NCI-H1694 treated with DMSO at 0.1 percent for 48 hours (cell line): ENCODE data around the gene FAM47A.

Experiments
- DNase-seq: peaks from one replicate; lab custom pipeline; 2025; lab: John Stamatoyannopoulos, UW

The FAM47A gene

DNA sequence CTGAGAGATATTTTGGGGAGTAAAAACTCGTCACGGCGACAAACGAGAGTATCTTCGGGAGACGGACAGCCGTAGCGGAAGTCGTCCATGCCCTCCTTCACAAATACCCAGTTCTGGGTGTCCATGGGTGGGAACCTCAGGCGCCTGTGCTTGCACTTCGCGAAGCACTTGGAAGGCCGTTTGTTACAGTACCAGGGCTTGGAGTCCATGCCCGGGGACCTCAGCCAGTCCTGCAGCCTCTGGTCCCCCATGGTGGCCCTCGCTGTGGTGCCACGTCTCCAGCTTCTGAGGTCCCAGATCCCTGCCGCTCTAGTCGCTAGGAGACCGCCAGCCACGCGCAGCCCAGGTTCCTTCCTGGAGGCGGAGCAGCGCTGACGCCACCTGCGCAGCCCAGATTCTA lies at the start of gene FAM47A:
Gene FAM47A, minus strand, starts transcription at position 287 of the 400 bp plus-strand sequence. Its CDS starts 36 bp downstream, at position 251.
- DNase-seq, result no peak

DNA sequence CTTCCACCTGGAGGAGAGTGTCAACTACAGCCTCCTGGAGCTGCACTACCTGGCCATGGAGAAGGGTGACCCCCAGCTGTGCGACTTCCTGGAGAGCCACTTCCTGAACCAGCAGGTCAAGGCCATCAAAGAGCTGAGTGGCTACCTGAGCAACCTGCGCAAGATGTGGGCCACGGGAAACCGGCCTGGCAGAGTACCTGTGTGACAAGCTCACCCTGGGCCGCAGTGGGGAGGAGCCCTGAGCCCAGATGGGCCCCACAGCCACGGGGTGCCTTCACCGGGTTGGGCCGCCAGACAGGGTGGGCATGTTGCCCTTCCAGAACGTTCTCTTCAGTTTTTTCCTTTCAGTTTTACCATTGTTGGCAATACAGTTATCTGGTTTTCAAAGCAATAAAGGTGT lies 15.2 kb upstream of the FAM47A start:
- DNase-seq, result no peak

DNA sequence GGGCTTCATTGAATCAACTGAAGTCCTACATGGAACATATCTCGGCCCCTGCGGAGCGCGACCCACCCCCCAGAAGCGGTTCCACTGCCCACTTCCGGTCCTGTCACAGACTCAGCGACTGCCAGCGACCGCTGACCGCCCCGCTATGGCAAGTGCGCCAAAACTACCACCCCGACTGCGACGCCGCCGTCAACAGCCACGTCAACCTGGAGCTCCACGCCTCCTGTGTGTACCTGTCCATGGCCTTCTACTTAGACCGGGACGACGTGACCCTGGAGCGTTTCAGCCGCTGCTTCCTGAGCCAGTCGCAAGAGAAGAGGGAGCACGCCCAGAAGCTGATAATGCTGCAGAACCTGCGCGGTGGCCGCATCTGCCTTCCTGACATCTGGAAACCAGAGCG lies 14.8 kb upstream of the FAM47A start:
- no peak for DNase-seq

DNA sequence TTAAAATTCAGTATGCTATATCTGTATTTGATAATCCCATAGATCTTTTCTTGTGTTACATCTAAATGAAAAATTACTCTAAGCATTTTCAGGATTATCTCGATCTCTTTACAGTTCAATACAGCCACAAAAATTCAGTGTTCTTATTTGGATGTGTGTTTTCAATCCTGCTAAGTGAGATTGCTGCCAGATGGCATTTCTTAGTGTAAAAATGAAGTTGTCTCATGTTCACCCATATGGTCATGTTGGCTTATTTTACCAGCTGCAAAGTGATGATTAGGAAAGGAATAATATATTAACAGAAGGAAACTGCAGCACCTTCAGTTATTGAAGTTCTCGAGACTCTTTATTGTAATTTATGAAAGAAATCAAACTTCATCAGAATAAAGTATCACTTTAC lies 12.1 kb upstream of the FAM47A start:
- peak; percentile 43 for DNase-seq

DNA sequence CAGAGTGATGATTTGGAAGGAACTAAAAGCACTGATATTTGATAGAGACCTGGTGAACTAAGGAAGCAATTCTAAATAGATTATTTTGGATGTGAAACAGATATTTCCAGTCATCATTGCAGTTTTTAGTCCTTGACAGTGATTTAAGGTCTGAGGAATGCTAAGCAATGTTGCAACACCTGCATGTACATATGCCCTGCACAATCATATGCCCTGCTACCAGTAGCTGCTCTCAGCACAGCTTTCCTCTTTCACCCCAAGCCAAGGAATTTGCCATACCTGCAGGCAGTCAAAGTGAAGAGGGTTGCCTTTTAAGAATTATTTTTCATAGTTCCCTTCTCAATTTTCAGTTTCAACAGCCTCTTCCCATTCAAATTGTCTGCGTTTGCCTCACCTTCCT lies 8.7 kb upstream of the FAM47A start:
- DNase-seq, result no peak

DNA sequence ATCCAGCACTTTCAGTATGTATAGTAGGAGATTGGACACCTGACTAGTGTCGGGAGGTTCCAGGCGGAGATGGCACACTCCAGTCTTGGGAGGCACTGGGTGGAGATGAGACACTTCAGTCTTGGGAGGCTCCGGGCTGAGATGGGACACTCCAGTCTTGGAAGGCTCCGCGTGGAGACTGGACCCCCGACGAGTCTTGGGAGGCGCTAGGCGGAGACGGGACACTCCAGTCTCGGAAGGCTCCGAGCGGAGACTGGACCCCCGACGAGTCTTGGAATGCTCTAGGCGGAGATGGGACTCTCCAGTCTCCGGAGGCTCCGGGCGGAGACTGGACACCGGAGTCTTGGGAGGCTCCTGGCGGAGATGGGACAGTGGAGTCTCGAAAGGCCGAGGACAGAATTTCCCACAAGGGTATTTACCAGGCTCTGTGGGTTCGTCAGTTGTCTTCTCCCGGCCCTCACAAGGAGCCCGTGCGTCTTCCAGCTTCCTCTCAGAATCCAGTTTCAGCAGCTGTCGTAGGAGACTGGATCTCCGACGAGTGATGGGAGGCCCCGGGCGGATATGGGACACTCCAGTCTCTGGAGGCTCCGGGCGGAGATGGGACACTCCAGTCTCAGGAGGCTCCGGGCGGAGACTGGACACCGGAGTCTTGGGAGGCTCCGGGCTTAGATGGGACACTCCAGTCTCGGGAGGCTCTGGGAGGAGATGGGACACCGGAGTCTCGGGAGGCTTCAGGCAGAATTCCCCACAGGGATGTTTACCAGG lies 952 bp downstream of the FAM47A start:
- DNase-seq, result no peak

DNA sequence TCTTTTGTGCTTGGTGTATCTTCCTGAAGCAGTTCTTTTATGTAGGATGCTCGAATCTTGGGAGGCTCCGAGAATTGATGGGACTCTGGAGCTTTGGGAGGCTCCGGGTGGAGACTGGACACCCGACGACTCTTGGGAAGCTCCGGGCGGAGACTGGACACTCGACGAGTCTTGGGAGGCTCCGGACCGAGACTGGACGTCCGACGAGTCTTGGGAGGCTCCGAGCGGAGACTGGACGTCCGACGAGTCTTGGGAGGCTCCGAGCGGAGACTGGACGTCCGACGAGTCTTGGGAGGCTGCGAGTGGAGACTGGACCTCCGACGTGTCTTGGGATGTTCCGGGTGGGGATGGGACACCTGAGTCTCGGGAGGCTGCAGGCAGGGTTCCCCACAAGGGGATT lies 1.6 kb downstream of the FAM47A start:
- DNase-seq, result no peak

DNA sequence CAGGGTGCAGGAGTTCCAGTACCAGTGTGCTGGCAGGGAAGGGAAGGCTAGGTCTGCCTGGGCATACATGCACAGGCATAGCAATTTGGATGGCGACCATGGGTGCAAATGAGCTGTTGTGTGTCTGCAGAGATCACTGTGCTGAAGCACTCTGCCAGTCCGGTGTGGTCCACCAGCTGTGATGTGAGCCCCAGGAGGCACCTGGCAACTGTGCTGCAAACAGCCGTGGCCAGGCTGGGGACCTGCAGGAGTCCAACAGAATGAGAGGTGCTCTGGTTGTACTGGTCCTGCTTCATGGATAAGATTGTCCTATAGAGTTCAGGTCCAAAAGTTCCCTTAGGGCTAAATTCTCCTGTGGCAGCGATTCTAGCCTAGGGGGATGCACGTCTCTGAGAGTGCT lies 6.1 kb downstream of the FAM47A start:
- DNase-seq, result no peak

DNA sequence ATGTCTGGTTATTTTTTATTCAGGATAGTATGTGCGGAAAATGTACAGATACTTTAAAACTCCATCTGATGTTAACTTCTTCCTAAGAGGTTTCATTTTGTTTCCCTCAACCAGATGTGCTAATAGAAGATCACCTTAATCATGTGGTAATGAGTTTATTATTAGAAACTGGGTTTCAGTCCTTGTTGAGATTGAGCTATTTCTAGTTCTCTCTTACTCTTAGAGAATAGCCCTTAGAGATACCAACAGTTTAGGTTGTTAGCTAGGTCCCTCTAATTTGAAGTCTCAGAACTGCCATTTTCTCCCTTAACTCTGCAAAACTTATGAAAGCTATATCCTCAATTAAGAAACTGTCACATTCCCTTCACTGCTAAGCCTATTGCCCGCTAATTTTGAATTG lies 13.0 kb downstream of the FAM47A start:
- DNase-seq, result no peak

DNA sequence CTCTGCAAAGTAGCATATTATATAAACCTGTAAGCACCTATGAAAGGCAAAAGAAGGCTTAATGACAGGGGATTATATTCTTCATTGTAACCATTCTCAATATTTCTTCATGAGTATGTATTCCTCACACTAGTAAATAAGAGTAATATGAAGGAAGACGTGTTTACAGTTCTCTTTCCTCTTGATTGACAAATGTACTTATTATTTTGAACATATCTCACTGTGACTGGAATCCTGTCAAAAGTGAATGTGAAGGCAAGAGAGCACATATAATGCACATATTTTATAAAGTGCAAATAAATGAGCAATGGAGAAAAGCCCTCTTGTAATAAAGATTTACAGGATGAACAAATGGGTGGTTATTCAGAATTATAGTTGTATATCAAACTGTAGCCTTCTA lies 19.7 kb downstream of the FAM47A start:
- no peak for DNase-seq
